ENCODE results near the gene PPP1R3F.

Gene PPP1R3F

GRCh38 chrX:49233176-49233575, 36.4 kb upstream of the PPP1R3F start, which contains the start of gene CACNA1F:
Gene CACNA1F, minus strand, starts transcription at chrX:49233340. Its CDS starts 31 bp downstream, at chrX:49233309.
- Mint-ChIP-seq H3K4me3 (peak within 1 kb of the TSS; percentile 27), H3K4me1 (peaks cover 17% of the 10 kb centered on the region), H3K27me3 (ENCODE audit: low read depth, poor library complexity) (peaks cover 14% of the 10 kb centered on the region), H3K9me3 (peaks cover 62% of the 10 kb centered on the region), H3K27ac (no peak within 1 kb of the TSS), H3K36me3 (ENCODE audit: low read depth) (peaks cover 5% of the 10 kb centered on the region)
- no peak for DNase-seq
- TF ChIP-seq, protein P1, sequence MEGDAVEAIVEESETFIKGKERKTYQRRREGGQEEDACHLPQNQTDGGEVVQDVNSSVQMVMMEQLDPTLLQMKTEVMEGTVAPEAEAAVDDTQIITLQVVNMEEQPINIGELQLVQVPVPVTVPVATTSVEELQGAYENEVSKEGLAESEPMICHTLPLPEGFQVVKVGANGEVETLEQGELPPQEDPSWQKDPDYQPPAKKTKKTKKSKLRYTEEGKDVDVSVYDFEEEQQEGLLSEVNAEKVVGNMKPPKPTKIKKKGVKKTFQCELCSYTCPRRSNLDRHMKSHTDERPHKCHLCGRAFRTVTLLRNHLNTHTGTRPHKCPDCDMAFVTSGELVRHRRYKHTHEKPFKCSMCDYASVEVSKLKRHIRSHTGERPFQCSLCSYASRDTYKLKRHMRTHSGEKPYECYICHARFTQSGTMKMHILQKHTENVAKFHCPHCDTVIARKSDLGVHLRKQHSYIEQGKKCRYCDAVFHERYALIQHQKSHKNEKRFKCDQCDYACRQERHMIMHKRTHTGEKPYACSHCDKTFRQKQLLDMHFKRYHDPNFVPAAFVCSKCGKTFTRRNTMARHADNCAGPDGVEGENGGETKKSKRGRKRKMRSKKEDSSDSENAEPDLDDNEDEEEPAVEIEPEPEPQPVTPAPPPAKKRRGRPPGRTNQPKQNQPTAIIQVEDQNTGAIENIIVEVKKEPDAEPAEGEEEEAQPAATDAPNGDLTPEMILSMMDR (IDR thresholded peaks at IDR 0.05): no peak

GRCh38 chrX:49233887-49234555, 35.6 kb upstream of the PPP1R3F start:
- TF ChIP-seq, protein P1 (IDR thresholded peaks at IDR 0.05): no peak
- peaks cover 14% of the 10 kb centered on the region for H3K27me3 Mint-ChIP-seq (ENCODE audit: low read depth, poor library complexity)
- peaks cover 58% of the 10 kb centered on the region for H3K9me3 Mint-ChIP-seq
- H3K27ac Mint-ChIP-seq: no peak overlapping the region
- no peak overlapping the region for H3K4me3 Mint-ChIP-seq
- peaks cover 17% of the 10 kb centered on the region for H3K4me1 Mint-ChIP-seq
- no peak for DNase-seq
- peaks cover 5% of the 10 kb centered on the region for H3K36me3 Mint-ChIP-seq (ENCODE audit: low read depth)

DNA sequence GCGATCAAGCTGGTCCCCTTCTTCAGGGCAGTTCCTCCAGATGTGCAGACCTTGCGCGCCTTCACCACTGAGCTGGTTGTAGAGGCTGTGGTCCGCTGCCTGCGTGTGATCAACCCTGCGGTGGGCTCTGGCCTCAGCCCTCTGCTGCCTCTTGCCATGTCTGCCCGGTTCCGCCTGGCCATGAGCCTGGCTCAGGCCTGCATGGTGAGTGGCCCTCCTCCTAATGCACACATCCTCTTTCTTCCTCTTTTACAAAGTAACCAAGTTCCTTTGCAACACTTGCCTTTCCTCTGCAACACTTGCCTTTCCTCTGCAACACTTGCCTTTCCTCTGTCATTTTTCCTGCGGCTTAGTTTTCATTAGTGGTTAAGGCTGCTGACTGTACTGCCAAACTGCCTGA, 32.5 kb upstream of the PPP1R3F start:
- peaks cover 59% of the 10 kb centered on the region for H3K9me3 Mint-ChIP-seq
- no peak for DNase-seq
- H3K36me3 Mint-ChIP-seq (ENCODE audit: low read depth): peaks cover 9% of the 10 kb centered on the region
- peaks cover 6% of the 10 kb centered on the region for H3K27me3 Mint-ChIP-seq (ENCODE audit: low read depth, poor library complexity)
- H3K4me1 Mint-ChIP-seq: peaks cover 17% of the 10 kb centered on the region
- peak overlapping the region; percentile 72 for H3K4me3 Mint-ChIP-seq
- TF ChIP-seq, protein P1 (IDR thresholded peaks at IDR 0.05): no peak
- H3K27ac Mint-ChIP-seq: no peak overlapping the region

DNA sequence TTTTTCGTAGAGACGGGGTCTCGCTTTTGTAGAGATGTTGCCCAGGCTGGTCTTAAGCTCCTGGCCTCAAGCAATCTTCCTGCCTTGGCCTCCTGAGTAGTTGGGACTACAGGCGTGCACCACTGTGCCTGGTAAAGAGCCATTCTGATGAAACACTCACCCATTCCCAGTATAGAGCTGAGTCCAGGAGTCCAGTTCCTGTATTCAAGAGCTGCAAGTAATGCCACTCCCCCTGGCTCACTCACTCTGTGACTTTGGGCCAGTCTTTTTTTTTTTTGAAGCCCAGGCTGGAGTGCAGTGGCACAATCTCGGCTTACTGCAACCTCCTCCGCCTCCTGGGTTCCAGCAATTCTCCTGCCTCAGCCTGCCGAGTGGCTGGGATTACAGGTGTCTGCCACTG, 30.9 kb upstream of the PPP1R3F start:
- H3K27ac Mint-ChIP-seq: no peak overlapping the region
- H3K36me3 Mint-ChIP-seq (ENCODE audit: low read depth): peaks cover 13% of the 10 kb centered on the region
- H3K9me3 Mint-ChIP-seq: peaks cover 57% of the 10 kb centered on the region
- peaks cover 4% of the 10 kb centered on the region for H3K27me3 Mint-ChIP-seq (ENCODE audit: low read depth, poor library complexity)
- TF ChIP-seq, protein P1 (IDR thresholded peaks at IDR 0.05): no peak
- no peak for DNase-seq
- H3K4me3 Mint-ChIP-seq: no peak overlapping the region
- peaks cover 17% of the 10 kb centered on the region for H3K4me1 Mint-ChIP-seq

- H3K36me3 Mint-ChIP-seq (ENCODE audit: low read depth): peaks cover 12% of the 10 kb centered on the region
- H3K27ac Mint-ChIP-seq: no peak overlapping the region
- H3K4me3 Mint-ChIP-seq: no peak overlapping the region
- TF ChIP-seq, protein P1 (IDR thresholded peaks at IDR 0.05): no peak
- H3K9me3 Mint-ChIP-seq: peaks cover 57% of the 10 kb centered on the region
- H3K27me3 Mint-ChIP-seq (ENCODE audit: low read depth, poor library complexity): no peaks in the 10 kb centered on the region
- no peaks in the 10 kb centered on the region for H3K4me1 Mint-ChIP-seq
- no peak for DNase-seq
These were observed 27.0 kb upstream of the PPP1R3F start for GRCh38 chrX:49242545-49243066.

DNA sequence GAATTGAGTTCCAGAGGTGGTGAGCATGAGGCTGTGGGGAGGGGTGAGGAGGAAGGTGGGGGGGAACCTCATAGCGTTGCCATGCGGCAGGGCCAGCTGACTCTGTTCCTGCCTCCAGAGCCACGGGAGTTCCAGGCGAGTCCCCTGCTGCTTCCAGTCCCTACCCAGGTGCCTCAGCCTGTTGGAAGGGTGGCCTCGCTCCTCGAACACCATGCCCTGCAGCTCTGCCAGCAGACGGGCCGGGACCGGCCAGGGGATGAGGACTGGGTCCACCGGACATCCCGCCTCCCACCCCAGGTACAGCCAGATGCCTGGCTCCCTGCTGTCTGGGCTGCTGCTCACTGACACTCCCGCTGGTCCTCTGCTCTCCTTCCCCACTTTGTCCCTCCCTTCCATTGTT, 26.4 kb upstream of the PPP1R3F start:
- Mint-ChIP-seq H3K4me3 (no peak overlapping the region), H3K36me3 (ENCODE audit: low read depth) (peaks cover 12% of the 10 kb centered on the region), H3K27me3 (ENCODE audit: low read depth, poor library complexity) (no peaks in the 10 kb centered on the region), H3K27ac (no peak overlapping the region), H3K9me3 (peaks cover 59% of the 10 kb centered on the region), H3K4me1 (no peaks in the 10 kb centered on the region)
- TF ChIP-seq, protein P1 (IDR thresholded peaks at IDR 0.05): no peak
- DNase-seq: no peak
